Measurements from ENCODE around the gene COASY.
A peak's percentile ranks its signal among the peaks of the same experiment; 100 is the strongest.

COASY gene

DNA sequence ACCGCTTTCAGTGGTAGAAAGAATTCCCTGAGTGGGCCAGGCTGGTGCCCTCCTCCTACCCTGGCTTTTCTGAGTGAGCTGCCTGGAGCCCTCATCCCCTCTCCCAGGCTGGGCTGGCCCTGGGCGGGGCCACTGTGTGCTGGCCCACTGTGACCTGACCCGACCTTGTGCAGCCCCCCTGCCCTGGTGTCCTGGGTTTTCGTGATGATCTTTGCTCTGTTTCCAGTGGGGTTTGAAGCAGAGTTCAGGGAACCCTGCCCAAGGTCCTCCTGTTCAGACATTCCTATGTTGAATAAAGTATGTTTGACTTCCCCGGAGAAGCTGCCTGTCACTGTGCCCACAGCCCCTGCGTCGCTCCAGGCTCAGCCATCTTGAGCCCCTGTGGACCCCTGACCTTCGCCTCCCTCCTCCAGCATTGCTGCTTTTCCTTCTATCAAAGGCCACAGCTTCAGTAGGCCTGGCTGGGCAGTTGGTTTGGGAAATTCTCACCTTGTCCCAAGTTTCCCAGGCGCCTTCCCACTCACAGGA, 39.6 kb upstream of the COASY start:
- peak overlapping the region; percentile 93 to 98 for H3K27ac ChIP-seq
- DNase-seq (ENCODE audit: low spot score) = peak; percentile 72
- TF ChIP-seq, protein P1, sequence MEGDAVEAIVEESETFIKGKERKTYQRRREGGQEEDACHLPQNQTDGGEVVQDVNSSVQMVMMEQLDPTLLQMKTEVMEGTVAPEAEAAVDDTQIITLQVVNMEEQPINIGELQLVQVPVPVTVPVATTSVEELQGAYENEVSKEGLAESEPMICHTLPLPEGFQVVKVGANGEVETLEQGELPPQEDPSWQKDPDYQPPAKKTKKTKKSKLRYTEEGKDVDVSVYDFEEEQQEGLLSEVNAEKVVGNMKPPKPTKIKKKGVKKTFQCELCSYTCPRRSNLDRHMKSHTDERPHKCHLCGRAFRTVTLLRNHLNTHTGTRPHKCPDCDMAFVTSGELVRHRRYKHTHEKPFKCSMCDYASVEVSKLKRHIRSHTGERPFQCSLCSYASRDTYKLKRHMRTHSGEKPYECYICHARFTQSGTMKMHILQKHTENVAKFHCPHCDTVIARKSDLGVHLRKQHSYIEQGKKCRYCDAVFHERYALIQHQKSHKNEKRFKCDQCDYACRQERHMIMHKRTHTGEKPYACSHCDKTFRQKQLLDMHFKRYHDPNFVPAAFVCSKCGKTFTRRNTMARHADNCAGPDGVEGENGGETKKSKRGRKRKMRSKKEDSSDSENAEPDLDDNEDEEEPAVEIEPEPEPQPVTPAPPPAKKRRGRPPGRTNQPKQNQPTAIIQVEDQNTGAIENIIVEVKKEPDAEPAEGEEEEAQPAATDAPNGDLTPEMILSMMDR (IDR thresholded peaks at IDR 0.05) = no peak
- peak overlapping the region; percentile 37 for H3K4me3 ChIP-seq

DNA sequence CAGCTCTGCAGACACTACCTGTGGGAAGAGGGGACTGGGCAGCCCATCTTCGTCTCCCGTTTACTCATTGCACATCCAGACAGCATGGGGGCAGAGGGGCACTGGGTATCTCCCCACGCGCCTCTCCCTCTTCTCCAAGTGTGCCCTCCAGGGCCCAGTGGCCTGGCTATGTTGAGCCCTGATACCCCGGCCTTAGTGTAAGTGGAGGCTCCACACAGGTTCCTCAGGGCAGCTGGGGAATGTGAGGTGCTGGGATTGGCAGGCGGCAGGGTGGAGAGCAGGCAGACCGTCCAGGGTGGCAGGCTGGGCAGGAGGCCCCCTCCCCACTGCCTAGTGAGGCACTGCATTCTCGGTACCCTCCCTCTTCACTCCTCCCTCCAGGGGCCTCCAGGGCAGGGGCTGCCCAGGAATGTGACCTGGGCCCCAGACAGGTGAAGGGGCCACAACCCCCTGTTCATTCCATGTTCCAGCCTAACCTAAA, 39.1 kb upstream of the COASY start:
- TF ChIP-seq, protein P1 (IDR thresholded peaks at IDR 0.05) = no peak
- peak overlapping the region; percentile 93 to 98 for H3K27ac ChIP-seq
- H3K4me3 ChIP-seq = no peak overlapping the region
- DNase-seq (ENCODE audit: low spot score) = peak; percentile 74

DNA sequence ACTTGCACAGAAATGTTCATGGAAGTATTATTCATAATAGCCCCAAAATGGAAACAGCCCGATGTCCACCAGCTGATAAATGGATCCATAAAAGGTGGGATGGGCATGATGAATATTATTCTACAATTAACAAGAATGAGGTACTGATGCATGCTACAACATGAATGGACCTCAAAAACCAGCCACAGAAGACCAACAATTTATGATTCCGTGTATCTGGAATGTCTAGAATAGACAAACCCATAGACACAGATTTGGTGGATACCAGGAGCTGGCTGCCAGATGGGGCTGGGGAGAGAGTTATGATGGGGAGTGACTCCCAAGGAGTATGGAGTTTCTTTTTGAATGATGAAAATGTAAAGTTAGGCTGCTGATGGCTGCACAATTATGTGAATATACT, 36.7 kb upstream of the COASY start:
- DNase-seq (ENCODE audit: low spot score) = no peak
- H3K27ac ChIP-seq = peak overlapping the region; percentile 93 to 98
- no peak overlapping the region for H3K4me3 ChIP-seq
- TF ChIP-seq, protein P1 (IDR thresholded peaks at IDR 0.05) = no peak

DNA sequence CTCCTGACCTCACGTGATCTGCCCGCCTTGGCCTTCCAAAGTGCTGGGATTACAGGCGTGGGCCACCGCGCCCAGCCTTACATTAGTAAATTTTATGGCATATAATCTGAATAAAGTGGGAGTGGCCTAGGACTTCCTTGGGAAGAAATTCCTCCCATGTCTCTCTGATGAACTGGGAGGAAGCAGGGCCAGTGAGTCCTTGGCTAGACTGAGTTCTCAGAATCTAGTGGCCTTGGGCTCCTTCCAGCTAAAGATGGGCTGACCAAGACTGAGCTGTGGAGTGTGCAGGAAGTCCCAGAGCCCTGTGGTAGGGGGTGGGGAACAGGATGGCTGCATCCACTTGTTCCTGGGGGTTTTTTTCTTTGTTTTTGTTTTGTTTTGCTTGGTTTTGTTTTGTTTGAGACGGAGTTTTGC, 35.9 kb upstream of the COASY start:
- H3K4me3 ChIP-seq = no peak overlapping the region
- H3K27ac ChIP-seq = peak overlapping the region; percentile 25 to 98
- peak; percentile 70 for DNase-seq (ENCODE audit: low spot score)
- TF ChIP-seq, protein P1 (IDR thresholded peaks at IDR 0.05) = no peak

DNA sequence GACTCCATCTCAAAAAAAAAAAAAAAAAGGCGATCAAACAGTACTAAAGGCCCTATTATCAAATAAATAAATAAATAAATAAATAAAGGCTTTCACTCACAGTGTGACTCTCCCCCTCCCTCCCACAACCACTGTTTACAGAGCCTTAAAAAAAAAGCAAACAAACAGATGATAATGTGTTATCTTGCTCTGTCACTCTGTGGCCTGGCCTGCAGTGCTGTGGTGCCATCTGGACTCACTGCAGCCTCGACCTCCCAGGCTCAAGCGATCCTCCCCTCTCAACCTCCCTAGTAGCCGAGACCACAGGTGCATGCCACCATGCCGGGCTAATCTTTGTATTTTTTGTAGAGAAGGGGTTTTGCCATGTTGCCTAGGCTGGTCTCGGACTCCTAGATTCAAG, 34.0 kb upstream of the COASY start:
- Histone ChIP-seq H3K27ac (no peak overlapping the region), H3K4me3 (no peak overlapping the region)
- no peak for DNase-seq (ENCODE audit: low spot score)
- TF ChIP-seq, protein P1 (IDR thresholded peaks at IDR 0.05) = no peak

DNA sequence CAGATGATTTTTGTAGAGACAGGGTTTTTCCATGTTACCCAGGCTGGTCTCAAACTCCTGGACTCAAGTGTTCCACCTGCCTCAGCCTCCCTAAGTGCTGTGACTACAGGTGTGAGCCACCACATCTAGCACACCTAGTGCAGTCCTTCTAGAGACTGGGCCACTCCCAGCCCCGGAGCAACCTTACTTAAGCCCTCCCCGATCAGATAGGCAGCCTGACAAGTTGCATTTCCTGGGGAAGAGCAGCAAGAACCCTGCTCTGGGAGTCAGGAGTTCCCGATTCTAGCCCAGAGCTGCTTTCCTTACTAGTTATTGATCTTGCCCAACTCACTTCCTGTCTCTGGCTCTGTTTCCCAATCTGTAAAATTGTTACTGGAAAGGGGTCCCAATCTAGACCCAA, 32.9 kb upstream of the COASY start:
- no peak overlapping the region for H3K4me3 ChIP-seq
- H3K27ac ChIP-seq = no peak overlapping the region
- no peak for DNase-seq (ENCODE audit: low spot score)
- TF ChIP-seq, protein P1 (IDR thresholded peaks at IDR 0.05) = no peak

DNA sequence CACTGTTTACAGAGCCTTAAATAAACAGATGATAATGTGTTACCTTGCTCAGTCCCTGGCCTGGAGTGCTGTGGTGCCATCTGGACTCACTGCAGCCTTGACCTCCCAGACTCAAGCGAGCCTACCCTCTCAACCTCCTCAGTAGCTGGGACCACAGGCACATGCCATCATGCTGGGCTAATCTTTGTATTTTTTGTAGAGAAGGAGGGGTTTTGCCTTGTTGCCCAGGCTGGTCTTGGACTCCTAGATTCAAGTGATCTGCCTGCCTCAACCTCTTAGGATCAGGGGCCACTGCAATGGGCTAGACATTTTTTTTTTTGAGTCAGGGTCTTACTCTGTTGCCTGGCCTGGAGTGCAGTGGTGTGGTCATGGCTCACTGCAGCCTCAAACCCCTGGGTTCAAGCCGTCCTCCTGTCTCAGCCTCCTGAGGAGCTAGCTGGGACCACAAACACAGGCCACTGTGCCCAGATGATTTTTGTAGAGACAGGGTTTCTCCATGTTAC, 30.9 kb upstream of the COASY start:
- DNase-seq (ENCODE audit: low spot score) = no peak
- peak overlapping the region in 1 of 2 donors; percentile 95 for H3K27ac ChIP-seq
- TF ChIP-seq, protein P1 (IDR thresholded peaks at IDR 0.05) = no peak
- no peak overlapping the region for H3K4me3 ChIP-seq
